HEK293T (cell line): Measurements from ENCODE around the gene NOD1.

ENCODE experiments used
- ELF4 ChIP-seq: fragments of 450-650 bp; IDR thresholded peaks from 2 replicates; pipeline ENCODE4 v1.6.1; 2017; ENCODE audit warnings: antibody characterized with exemption
- FOXA1 ChIP-seq: fragments of 450-650 bp; IDR thresholded peaks from 2 replicates; pipeline ENCODE4 v1.6.1; 2016; ENCODE audit warnings: mild to moderate bottlenecking
- FOXM1 ChIP-seq: fragments of 450-650 bp; IDR thresholded peaks from 2 replicates; pipeline ENCODE4 v1.6.1; 2017; ENCODE audit warnings: mild to moderate bottlenecking, borderline replicate concordance
- NFRKB ChIP-seq: fragments of 450-650 bp; IDR thresholded peaks from 2 replicates; pipeline ENCODE4 v1.6.1; 2016; ENCODE audit warnings: mild to moderate bottlenecking, moderate library complexity
- SP1 ChIP-seq: fragments of 450-650 bp; IDR thresholded peaks from 2 replicates; pipeline ENCODE4 v1.6.1; 2017
- SUZ12 ChIP-seq: fragments of 450-650 bp; IDR thresholded peaks from 2 replicates; pipeline ENCODE4 v1.6.1; 2016; ENCODE audit warnings: mild to moderate bottlenecking

- TF ChIP-seq ELF4 (no peak), FOXA1 (no peak), NFRKB (no peak), SP1 (no peak), SUZ12 (no peak), FOXM1 (no peak)
Measured at GRCh38 chr7:30424506-30424905, 54.1 kb downstream of the NOD1 start.
